K562 (cell line): ENCODE measurements around the gene MRPL33. TPM values are rescaled to one million over a fixed set of nuclear protein-coding genes. Genes with fewer than 3 reads are reported as not detected.

Source experiments
- ATAC-seq: fragments of 200-7000 bp; cut with Tn5 transposase; 3 replicates; pipeline ENCODE4 v1.9.1; 2020; ENCODE audit warnings: moderate library complexity
- BruUV-seq: library from RNA; stranded (reverse); fragments of 400-500 nt; replicated peaks from 2 replicates; lab custom pipeline; 2021; lab: Mats Ljungman, UMichigan
- CTCF ChIA-PET: fragments of 300-600 bp; formaldehyde crosslinking; extraction: SDS; loops from one replicate; lab custom pipeline; 2021; ENCODE audit warnings: low intra/inter-chr PET ratio; lab: Yijun Ruan, JAX
- POLR2A ChIA-PET: fragments of 300-600, 350-650 bp; sonication (Branson Sonifier 250); formaldehyde crosslinking; extraction: SDS; loops from one replicate; lab custom pipeline; 2021; ENCODE audit warnings: antibody characterized with exemption, inconsistent platforms; lab: Yijun Ruan, JAX
- DNase-seq, 4 experiments: peaks; one replicate each; pipeline versions ENCODE4 v3.0.0 to v3.0.0-alpha.2; 2011 to 2018; ENCODE audit warnings: low spot score in 3 of 4, mixed read lengths in 3 of 4; ENCODE audit errors: extremely low read depth in 1 of 4
- FAIRE-seq: peaks from 2 replicates; lab custom pipeline; 2011; peaks lifted over from hg19 to GRCh38; lab: Jason Lieb, UNC
- H2AFZ ChIP-seq: 2 replicates; pipeline ENCODE4 v1.6.0; 2011; ENCODE audit warnings: low read depth, low read length, control low read depth, inconsistent platforms
- H3K27ac ChIP-seq: fragments of 200-600 bp; 3 replicates; pipeline ENCODE4 v1.8.0; 2011; ENCODE audit warnings: low read depth, mild to moderate bottlenecking, control low read depth, inconsistent platforms, low read length, moderate library complexity, mixed read lengths; ENCODE audit errors: extremely low read depth
- H3K27me3 ChIP-seq, 2 experiments: fragments of 300-600 bp in 1 of 2; 2 replicates in 1 of 2; 3 replicates in 1 of 2; pipeline versions ENCODE4 v1.6.0 to v1.8.0; 2011; ENCODE audit warnings: inconsistent platforms in 2 of 2, low read length in 2 of 2, mild to moderate bottlenecking in 1 of 2, mixed read lengths in 1 of 2, moderate library complexity in 1 of 2; ENCODE audit not compliant: control insufficient read depth in 2 of 2, insufficient read depth in 2 of 2
- H3K36me3 ChIP-seq: fragments of 300-600 bp; 3 replicates; pipeline ENCODE4 v1.8.0; 2011; ENCODE audit warnings: mild to moderate bottlenecking, low read length, inconsistent platforms; ENCODE audit not compliant: control insufficient read depth, insufficient read depth
- H3K4me1 ChIP-seq, 2 experiments: fragments of 200-600 bp in 1 of 2; replicated peaks in 1 of 2; 2 replicates in 1 of 2; 3 replicates in 1 of 2; pipeline versions ENCODE4 v1.5.1 to v1.8.0; 2011; ENCODE audit warnings: inconsistent platforms in 2 of 2, low read length in 2 of 2, mild to moderate bottlenecking in 1 of 2, mixed read lengths in 1 of 2, moderate library complexity in 1 of 2; ENCODE audit not compliant: control insufficient read depth in 2 of 2, insufficient read depth in 2 of 2
- H3K4me2 ChIP-seq: 2 replicates; pipeline ENCODE4 v1.6.1; 2011; ENCODE audit warnings: low read length, control low read depth, inconsistent platforms, mixed read lengths; ENCODE audit not compliant: insufficient read depth
- H3K4me3 ChIP-seq: fragments of 200-600 bp; sonication (generic), shearing (Covaris generic); 2 replicates; pipeline ENCODE4 v1.5.1; 2016; ENCODE audit warnings: control low read depth, inconsistent platforms
- H3K79me2 ChIP-seq: fragments of 200-600 bp; 3 replicates; pipeline ENCODE4 v1.8.0; 2011; ENCODE audit warnings: low read length, inconsistent platforms; ENCODE audit not compliant: control insufficient read depth, insufficient read depth
- H3K9ac ChIP-seq, 2 experiments: 2 replicates each; pipeline versions ENCODE4 v1.6.0 to v1.6.1; 2011; ENCODE audit warnings: low read depth in 2 of 2, low read length in 2 of 2, control low read depth in 1 of 2, inconsistent platforms in 1 of 2, mild to moderate bottlenecking in 1 of 2, mixed read lengths in 1 of 2; ENCODE audit not compliant: insufficient read depth in 1 of 2
- H3K9me1 ChIP-seq: one replicate; pipeline ENCODE4 v1.6.0; 2011; ENCODE audit warnings: inconsistent platforms, mild to moderate bottlenecking, low read length, moderate library complexity; ENCODE audit not compliant: control insufficient read depth, insufficient read depth
- H3K9me3 ChIP-seq: replicated peaks from 2 replicates; pipeline ENCODE4 v1.5.1; 2011; ENCODE audit warnings: low read depth, low read length, inconsistent platforms; ENCODE audit not compliant: control insufficient read depth, insufficient read depth
- H4K20me1 ChIP-seq: replicated peaks from 2 replicates; pipeline ENCODE4 v1.6.1; 2011; ENCODE audit warnings: low read length, inconsistent platforms, mixed read lengths; ENCODE audit not compliant: control insufficient read depth, insufficient read depth
- MEF2D ChIP-seq: conservative IDR thresholded peaks from 2 replicates; pipeline ENCODE4 v1.6.1; 2016; ENCODE audit warnings: low read depth, missing genetic modification characterization, missing compliant biosample characterization
- SMARCA4 ChIP-seq: fragments of 450-650 bp; IDR thresholded peaks from 2 replicates; pipeline ENCODE4 v1.6.1; 2016
- ZNF584 ChIP-seq: fragments of 200-800 bp; sonication (Bioruptor generic); IDR thresholded peaks from 2 replicates; pipeline ENCODE4 v1.6.1; 2016; ENCODE audit warnings: low read depth, mild to moderate bottlenecking, missing genetic modification characterization, missing compliant biosample characterization
- WGBS: fragments of 100-300 bp; shearing (Covaris generic); methylation state at CpG from one replicate; pipeline ENCODE4 v1.1.6; 2016; ENCODE audit warnings: low coverage, mixed read lengths; ENCODE audit not compliant: insufficient coverage; ENCODE audit errors: missing lambda C conversion rate; 5-methylcytosine and 5-hydroxymethylcytosine counted together
- in situ Hi-C: fragments of 300-500 bp; cut with MboI; formaldehyde crosslinking; loops from 4 replicates; pipeline ENCODE4 v1.15.0; 2018; ENCODE audit warnings: inconsistent platforms, mixed read lengths
- intact Hi-C: fragments of 100-400 bp; cut with micrococcal nuclease; formaldehyde crosslinking; loops from 2 replicates; pipeline ENCODE4 v1.14.2; 2022
- polyA plus RNA-seq, 8 experiments: library from polyadenylated mRNA; depleted of rRNA in 4 of 8; stranded (reverse) in 5 of 8; unstranded in 3 of 8; fragments of >200 nt; fragmentation: Nextera tagmentation in 2 of 8; fragmentation: Illumina TruSeq in 1 of 8; extraction: Ambion mirVana in 2 of 8; extraction: Trizol in 1 of 8; gene quantifications; 2 replicates each; pipeline versions ENCODE4 v1.2.1 to v1.2.3, GENCODE V29; 2011 to 2014; ENCODE audit warnings: inconsistent platforms in 1 of 8, missing spikeins in 1 of 8
- total RNA-seq, 7 experiments: library from RNA; depleted of rRNA in 6 of 7; stranded (reverse); fragments of >200 nt in 6 of 7; fragmentation: Illumina TruSeq in 2 of 7; extraction: Trizol in 2 of 7; gene quantifications; 2 replicates each; pipeline versions ENCODE4 v1.2.1 to v1.2.3, GENCODE V29; 2011 to 2021; ENCODE audit warnings: low replicate concordance in 1 of 7
- TF ChIP-seq, protein P1 (sequence below): fragments of 250-450 bp; sonication (Bioruptor Pico); IDR thresholded peaks from 2 replicates; pipeline ENCODE4 v1.8.0; 2022; ENCODE audit warnings: inconsistent platforms, mild to moderate bottlenecking, moderate library complexity, borderline replicate concordance
- TF ChIP-seq, protein P2 (sequence below): IDR thresholded peaks from 3 replicates; pipeline ENCODE4 v1.6.1; 2011; ENCODE audit warnings: borderline replicate concordance, mild to moderate bottlenecking; ENCODE audit not compliant: insufficient read length, insufficient read depth
- TF ChIP-seq, protein P3 (sequence below): fragments of 450-650 bp; IDR thresholded peaks from 2 replicates; pipeline ENCODE4 v1.6.1; 2016; ENCODE audit warnings: low read depth, mild to moderate bottlenecking, moderate library complexity

MRPL33 gene
- total and polyA plus RNA-seq, 9 of the 15 experiments (the other 6 are each of a cell fraction or from before 2014, with no cell fraction given) = 68.3 to 338 (median 226) TPM

DNA sequence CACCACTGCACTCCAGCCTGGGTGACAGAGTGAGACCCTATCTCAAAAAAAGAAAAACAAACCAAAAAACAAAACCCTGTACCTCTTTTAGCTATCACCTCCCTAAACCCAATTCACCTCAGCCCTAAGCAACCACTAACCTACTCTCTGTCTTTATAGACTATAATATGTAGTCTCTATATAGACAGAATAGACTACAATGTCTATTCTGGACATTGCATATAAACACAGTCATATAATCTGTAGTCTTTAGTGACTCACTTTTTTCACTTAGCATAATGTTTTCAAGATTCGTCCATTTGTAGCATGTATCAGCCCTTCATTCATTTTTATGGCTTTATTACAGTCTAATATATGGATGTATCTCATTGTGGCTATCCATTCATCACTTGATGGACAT, 37.2 kb upstream of the MRPL33 start:
- DNase-seq (no peak), ATAC-seq (no peak), FAIRE-seq (no peak)
- Histone ChIP-seq H3K36me3 (no peaks in the 10 kb centered on the region), H3K27ac (no peak overlapping the region), H2AFZ (no peak overlapping the region), H3K9ac (no peak overlapping the region), H3K9me1 (no peaks in the 10 kb centered on the region), H3K4me2 (no peak overlapping the region), H3K79me2 (no peaks in the 10 kb centered on the region), H3K4me1 (peaks cover 7 to 15% of the 10 kb centered on the region in 2 experiments; a peak in 3 of 5 replicates), H4K20me1 (no peaks in the 10 kb centered on the region), H3K4me3 (no peak overlapping the region), H3K9me3 (no peaks in the 10 kb centered on the region), H3K27me3 (peaks cover 5 to 25% of the 10 kb centered on the region in 2 experiments; a peak in 3 of 5 replicates)
- intact Hi-C loops = no loop called here
- CTCF ChIA-PET = no interaction called here
- in situ Hi-C loops = no loop called here
- POLR2A ChIA-PET = interaction anchor here (0.6 kb wide), 1 partner anchor 18 kb away, joined by 3 read pairs; no protein-coding TSS in a partner anchor
- TF ChIP-seq, protein P1, sequence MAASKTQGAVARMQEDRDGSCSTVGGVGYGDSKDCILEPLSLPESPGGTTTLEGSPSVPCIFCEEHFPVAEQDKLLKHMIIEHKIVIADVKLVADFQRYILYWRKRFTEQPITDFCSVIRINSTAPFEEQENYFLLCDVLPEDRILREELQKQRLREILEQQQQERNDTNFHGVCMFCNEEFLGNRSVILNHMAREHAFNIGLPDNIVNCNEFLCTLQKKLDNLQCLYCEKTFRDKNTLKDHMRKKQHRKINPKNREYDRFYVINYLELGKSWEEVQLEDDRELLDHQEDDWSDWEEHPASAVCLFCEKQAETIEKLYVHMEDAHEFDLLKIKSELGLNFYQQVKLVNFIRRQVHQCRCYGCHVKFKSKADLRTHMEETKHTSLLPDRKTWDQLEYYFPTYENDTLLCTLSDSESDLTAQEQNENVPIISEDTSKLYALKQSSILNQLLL (CRISPR knock-in tag) = no peak
- TF ChIP-seq, protein P2, sequence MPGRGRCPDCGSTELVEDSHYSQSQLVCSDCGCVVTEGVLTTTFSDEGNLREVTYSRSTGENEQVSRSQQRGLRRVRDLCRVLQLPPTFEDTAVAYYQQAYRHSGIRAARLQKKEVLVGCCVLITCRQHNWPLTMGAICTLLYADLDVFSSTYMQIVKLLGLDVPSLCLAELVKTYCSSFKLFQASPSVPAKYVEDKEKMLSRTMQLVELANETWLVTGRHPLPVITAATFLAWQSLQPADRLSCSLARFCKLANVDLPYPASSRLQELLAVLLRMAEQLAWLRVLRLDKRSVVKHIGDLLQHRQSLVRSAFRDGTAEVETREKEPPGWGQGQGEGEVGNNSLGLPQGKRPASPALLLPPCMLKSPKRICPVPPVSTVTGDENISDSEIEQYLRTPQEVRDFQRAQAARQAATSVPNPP = no peak
- TF ChIP-seq SMARCA4 (no peak), ZNF584 (no peak), MEF2D (tag) (no peak)
- TF ChIP-seq, protein P3, sequence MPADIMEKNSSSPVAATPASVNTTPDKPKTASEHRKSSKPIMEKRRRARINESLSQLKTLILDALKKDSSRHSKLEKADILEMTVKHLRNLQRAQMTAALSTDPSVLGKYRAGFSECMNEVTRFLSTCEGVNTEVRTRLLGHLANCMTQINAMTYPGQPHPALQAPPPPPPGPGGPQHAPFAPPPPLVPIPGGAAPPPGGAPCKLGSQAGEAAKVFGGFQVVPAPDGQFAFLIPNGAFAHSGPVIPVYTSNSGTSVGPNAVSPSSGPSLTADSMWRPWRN = no peak
- WGBS = 23% methylated on average over 1 of the region's 1 CpG
- BruUV-seq = no TSS peak
